Stimulated activated naive CD8-positive, alpha-beta T cell treated with anti-CD3 and anti-CD28 coated beads, Interleukin-15, Interleukin-2, amounts not matched to agents 100 ng/mL and 50 ng/mL, for 24 hours (primary cell): ENCODE measurements around the gene ACAD11.

Experiments used
- H3K27ac Mint-ChIP-seq: one replicate; pipeline ENCODE4 v1.8.0; 2021; ENCODE audit warnings: mild to moderate bottlenecking, mixed read lengths
- H3K27me3 Mint-ChIP-seq: one replicate; pipeline ENCODE4 v1.8.0; 2021; ENCODE audit warnings: mixed read lengths
- H3K36me3 Mint-ChIP-seq: one replicate; pipeline ENCODE4 v1.8.0; 2021; ENCODE audit warnings: low read depth, mixed read lengths
- H3K4me1 Mint-ChIP-seq: one replicate; pipeline ENCODE4 v1.8.0; 2021; ENCODE audit warnings: low read depth, mixed read lengths
- H3K4me3 Mint-ChIP-seq: one replicate; pipeline ENCODE4 v1.8.0; 2021; ENCODE audit warnings: mild to moderate bottlenecking, mixed read lengths
- H3K9me3 Mint-ChIP-seq: one replicate; pipeline ENCODE4 v1.8.0; 2021; ENCODE audit warnings: mixed read lengths

ACAD11 gene

GRCh38 chr3:132659365-132660051 lies at the start of gene ACAD11:
TSS of gene ACAD11 (minus strand) at chr3:132659809. CDS start at chr3:132659751, 58 bp downstream.
- Mint-ChIP-seq H3K9me3 (no peaks in the 10 kb centered on the region), H3K4me3 (peak within 1 kb of the TSS; percentile 98), H3K4me1 (peaks cover 57% of the 10 kb centered on the region), H3K27me3 (no peaks in the 10 kb centered on the region), H3K36me3 (peaks cover 19% of the 10 kb centered on the region), H3K27ac (peak within 1 kb of the TSS; percentile 96)

- Mint-ChIP-seq H3K4me1 (no peaks in the 10 kb centered on the region), H3K36me3 (peaks cover 63% of the 10 kb centered on the region), H3K4me3 (no peak overlapping the region), H3K9me3 (no peaks in the 10 kb centered on the region), H3K27me3 (no peaks in the 10 kb centered on the region), H3K27ac (no peak overlapping the region)
Observed at GRCh38 chr3:132703733-132704132, 44.1 kb upstream of the ACAD11 start.

GRCh38 chr3:132695422-132695821 lies 35.8 kb upstream of the ACAD11 start:
- Mint-ChIP-seq H3K4me1 (no peaks in the 10 kb centered on the region), H3K9me3 (no peaks in the 10 kb centered on the region), H3K27ac (no peak overlapping the region), H3K36me3 (peaks cover 56% of the 10 kb centered on the region), H3K4me3 (no peak overlapping the region), H3K27me3 (no peaks in the 10 kb centered on the region)

DNA sequence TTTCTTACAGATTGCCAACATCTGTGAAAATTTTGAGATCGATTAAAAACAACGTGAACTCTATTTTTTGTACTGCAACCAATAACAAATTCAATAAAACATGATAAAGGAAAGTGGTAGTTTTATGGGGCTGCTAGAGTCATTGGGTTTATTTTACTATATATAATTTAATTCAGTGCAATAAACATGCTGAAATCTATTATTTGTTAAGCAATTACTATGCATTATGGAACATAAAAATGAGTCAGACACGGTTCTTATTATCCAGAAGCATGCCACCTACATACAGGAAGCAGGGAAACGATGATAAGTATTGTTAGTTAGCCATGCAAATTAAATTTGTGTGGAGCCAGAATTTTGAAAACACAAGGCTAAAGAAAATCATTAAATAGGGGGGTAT lies 35.4 kb upstream of the ACAD11 start:
- Mint-ChIP-seq H3K9me3 (no peaks in the 10 kb centered on the region), H3K27ac (no peak overlapping the region), H3K27me3 (no peaks in the 10 kb centered on the region), H3K36me3 (peaks cover 54% of the 10 kb centered on the region), H3K4me1 (no peaks in the 10 kb centered on the region), H3K4me3 (no peak overlapping the region)

- Mint-ChIP-seq H3K27me3 (no peaks in the 10 kb centered on the region), H3K4me1 (no peaks in the 10 kb centered on the region), H3K27ac (no peak overlapping the region), H3K4me3 (no peak overlapping the region), H3K9me3 (no peaks in the 10 kb centered on the region), H3K36me3 (peaks cover 39% of the 10 kb centered on the region)
Observed at GRCh38 chr3:132690040-132690439, 30.4 kb upstream of the ACAD11 start.

DNA sequence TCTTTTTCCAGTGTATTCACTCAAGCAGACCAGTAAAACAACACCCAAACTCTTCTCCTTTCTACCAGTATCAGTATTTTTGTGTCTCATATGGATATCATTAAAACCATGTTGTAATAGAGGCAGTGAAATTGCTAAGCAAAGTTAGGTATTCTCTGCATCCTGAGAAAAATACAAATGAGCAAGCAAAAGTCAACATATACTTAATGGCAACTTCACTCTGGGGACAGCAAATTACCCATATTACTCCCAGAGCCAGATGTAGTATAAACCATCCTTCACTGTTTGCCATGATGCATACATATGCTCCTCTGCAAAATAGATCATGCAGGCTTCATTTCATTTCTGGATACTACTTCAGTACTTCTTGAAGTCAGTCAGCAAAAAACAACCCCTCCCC lies 22.6 kb upstream of the ACAD11 start:
- H3K36me3 Mint-ChIP-seq = peaks cover 32% of the 10 kb centered on the region
- no peak overlapping the region for H3K4me3 Mint-ChIP-seq
- H3K27me3 Mint-ChIP-seq = no peaks in the 10 kb centered on the region
- H3K27ac Mint-ChIP-seq = peak overlapping the region; percentile 3
- no peaks in the 10 kb centered on the region for H3K9me3 Mint-ChIP-seq
- H3K4me1 Mint-ChIP-seq = no peaks in the 10 kb centered on the region

DNA sequence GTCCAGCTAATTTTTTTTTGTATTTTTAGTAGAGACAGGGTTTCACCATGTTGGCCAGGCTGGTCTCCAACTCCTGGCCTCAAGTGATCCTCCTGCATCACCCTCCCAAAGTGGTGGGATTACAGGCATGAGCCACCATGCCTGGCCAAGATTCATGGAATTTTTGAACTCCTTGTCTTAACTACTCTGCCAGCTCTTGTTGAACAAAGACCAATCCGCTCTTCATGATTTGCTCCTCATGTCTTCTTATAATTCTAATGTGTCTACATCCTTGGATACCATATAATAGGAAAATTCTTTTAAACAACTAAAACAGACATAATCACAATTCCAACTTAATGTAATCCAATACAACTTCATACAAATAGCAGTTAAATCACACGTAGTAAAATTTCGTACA lies 21.8 kb upstream of the ACAD11 start:
- H3K27me3 Mint-ChIP-seq = no peaks in the 10 kb centered on the region
- no peak overlapping the region for H3K4me3 Mint-ChIP-seq
- no peaks in the 10 kb centered on the region for H3K4me1 Mint-ChIP-seq
- no peak overlapping the region for H3K27ac Mint-ChIP-seq
- H3K9me3 Mint-ChIP-seq = no peaks in the 10 kb centered on the region
- peaks cover 40% of the 10 kb centered on the region for H3K36me3 Mint-ChIP-seq

DNA sequence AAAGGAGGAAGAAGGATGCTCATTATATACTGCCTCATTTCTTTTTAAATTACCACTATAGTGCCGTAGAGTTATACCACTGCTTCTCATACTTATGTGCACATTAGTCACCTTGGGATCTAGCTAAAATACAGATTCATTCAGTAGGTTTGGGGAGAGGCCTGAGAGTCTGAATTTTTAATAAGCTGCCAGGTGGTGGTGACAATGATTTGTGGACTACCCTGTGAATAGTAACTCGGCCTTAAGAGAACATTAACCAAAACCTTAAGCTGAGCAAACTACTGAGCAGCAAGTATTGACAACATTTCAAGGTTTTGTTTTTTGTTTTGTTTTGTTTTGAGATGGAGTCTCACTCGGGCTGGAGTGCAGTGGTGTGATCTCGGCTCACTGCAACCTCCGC lies 20.3 kb upstream of the ACAD11 start:
- H3K36me3 Mint-ChIP-seq = peaks cover 48% of the 10 kb centered on the region
- H3K27ac Mint-ChIP-seq = no peak overlapping the region
- H3K27me3 Mint-ChIP-seq = no peaks in the 10 kb centered on the region
- no peaks in the 10 kb centered on the region for H3K9me3 Mint-ChIP-seq
- H3K4me1 Mint-ChIP-seq = no peaks in the 10 kb centered on the region
- no peak overlapping the region for H3K4me3 Mint-ChIP-seq

- Mint-ChIP-seq H3K4me3 (no peak overlapping the region), H3K27me3 (no peaks in the 10 kb centered on the region), H3K4me1 (no peaks in the 10 kb centered on the region), H3K27ac (no peak overlapping the region), H3K36me3 (peaks cover 54% of the 10 kb centered on the region), H3K9me3 (no peaks in the 10 kb centered on the region)
Observed at GRCh38 chr3:132675408-132675807, 15.8 kb upstream of the ACAD11 start.

DNA sequence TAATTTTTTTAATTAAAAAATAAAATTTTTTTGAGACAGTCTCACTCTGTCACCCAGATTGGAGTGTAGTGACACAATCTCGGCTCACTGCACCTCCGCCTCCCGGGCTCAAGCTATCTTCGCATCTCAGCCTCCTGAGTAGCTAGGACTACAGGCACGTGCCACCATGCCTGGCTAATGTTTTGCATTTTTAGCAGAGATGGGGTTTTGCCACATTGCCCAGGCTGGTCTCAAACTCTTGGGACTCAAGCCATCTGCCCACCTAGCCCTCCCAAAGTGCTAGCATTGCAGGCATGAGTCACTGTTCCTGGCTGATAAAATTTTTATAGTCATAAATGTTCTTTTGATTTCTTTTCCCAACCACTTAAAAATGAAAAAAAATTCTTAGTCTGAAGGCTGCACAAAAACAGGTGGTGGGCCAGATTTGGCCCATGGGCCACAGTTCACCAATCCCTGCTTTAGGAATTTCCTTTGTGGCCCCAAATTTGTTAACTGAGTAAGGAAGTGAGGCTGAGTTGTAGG lies 9.7 kb upstream of the ACAD11 start:
- Mint-ChIP-seq H3K4me1 (peaks cover 13% of the 10 kb centered on the region), H3K27ac (no peak overlapping the region), H3K27me3 (no peaks in the 10 kb centered on the region), H3K9me3 (no peaks in the 10 kb centered on the region), H3K4me3 (no peak overlapping the region), H3K36me3 (peaks cover 48% of the 10 kb centered on the region)

DNA sequence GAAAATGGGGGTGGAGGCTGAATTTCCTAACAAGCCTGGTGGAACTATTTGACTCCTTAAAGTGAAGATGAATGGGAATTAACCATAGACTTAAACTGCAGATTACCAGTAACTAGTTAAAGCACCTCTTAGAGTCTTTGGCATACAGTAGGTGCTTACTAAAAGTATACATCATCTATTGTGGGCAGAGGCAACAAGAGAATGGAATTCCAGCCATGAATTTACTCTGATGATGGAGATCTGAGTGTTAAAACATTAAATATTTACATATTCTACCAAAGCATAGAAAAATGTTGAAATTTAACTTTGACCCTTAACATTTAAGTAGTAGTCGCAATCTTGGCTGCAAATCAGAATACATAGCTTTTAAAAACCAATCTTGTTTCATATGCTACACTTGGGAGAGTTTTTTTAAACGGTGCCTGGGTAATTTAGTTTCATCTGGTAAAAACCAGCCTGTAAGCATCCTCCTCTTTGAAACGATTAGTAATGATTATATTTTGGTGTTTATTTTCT lies 5.7 kb upstream of the ACAD11 start:
- peaks cover 46% of the 10 kb centered on the region for H3K4me1 Mint-ChIP-seq
- no peak overlapping the region for H3K27ac Mint-ChIP-seq
- no peaks in the 10 kb centered on the region for H3K27me3 Mint-ChIP-seq
- no peaks in the 10 kb centered on the region for H3K9me3 Mint-ChIP-seq
- no peak overlapping the region for H3K4me3 Mint-ChIP-seq
- H3K36me3 Mint-ChIP-seq = peaks cover 51% of the 10 kb centered on the region

DNA sequence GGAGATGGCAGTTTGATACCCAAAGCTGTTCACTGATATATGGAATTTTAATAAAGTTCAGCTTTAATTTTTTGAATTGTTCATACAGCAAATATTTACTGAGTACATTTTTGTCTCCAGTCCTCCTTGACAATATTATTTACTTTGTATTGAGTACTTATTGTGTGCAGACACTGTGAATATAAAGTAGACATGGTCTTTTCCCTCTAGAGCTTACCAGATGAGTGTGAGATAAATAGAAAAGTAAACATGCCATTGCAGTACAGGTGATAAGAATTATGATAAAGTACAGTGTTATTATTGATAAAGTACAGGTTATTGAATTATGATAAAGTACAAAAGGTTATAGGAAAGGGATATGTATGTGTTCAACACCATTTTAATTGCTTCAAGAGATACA lies 2.6 kb upstream of the ACAD11 start:
- Mint-ChIP-seq H3K4me3 (peak overlapping the region; percentile 98), H3K27ac (peak overlapping the region; percentile 11), H3K27me3 (no peaks in the 10 kb centered on the region), H3K36me3 (peaks cover 40% of the 10 kb centered on the region), H3K4me1 (peaks cover 56% of the 10 kb centered on the region), H3K9me3 (no peaks in the 10 kb centered on the region)

GRCh38 chr3:132661101-132661500 lies 1.5 kb upstream of the ACAD11 start:
- H3K36me3 Mint-ChIP-seq = peaks cover 34% of the 10 kb centered on the region
- H3K4me3 Mint-ChIP-seq = peak overlapping the region; percentile 98
- peak overlapping the region; percentile 96 for H3K27ac Mint-ChIP-seq
- peaks cover 63% of the 10 kb centered on the region for H3K4me1 Mint-ChIP-seq
- H3K9me3 Mint-ChIP-seq = no peaks in the 10 kb centered on the region
- H3K27me3 Mint-ChIP-seq = no peaks in the 10 kb centered on the region

DNA sequence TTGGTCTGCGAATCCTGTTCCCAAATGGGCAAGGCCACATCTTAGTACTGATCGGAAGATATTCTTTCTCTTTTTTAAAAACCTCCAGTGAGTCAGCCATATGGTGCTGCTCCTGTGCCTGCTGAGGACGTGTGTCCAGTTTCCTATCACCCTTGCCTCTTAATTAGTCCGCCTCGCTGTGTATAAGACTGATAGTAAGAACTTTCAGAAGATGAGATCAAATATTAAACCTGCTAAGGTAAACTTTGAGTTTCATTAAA lies 1.1 kb upstream of the ACAD11 start:
- peak overlapping the region; percentile 98 for H3K4me3 Mint-ChIP-seq
- H3K36me3 Mint-ChIP-seq = peaks cover 31% of the 10 kb centered on the region
- no peaks in the 10 kb centered on the region for H3K27me3 Mint-ChIP-seq
- H3K9me3 Mint-ChIP-seq = no peaks in the 10 kb centered on the region
- H3K27ac Mint-ChIP-seq = peak overlapping the region; percentile 96
- peaks cover 65% of the 10 kb centered on the region for H3K4me1 Mint-ChIP-seq

DNA sequence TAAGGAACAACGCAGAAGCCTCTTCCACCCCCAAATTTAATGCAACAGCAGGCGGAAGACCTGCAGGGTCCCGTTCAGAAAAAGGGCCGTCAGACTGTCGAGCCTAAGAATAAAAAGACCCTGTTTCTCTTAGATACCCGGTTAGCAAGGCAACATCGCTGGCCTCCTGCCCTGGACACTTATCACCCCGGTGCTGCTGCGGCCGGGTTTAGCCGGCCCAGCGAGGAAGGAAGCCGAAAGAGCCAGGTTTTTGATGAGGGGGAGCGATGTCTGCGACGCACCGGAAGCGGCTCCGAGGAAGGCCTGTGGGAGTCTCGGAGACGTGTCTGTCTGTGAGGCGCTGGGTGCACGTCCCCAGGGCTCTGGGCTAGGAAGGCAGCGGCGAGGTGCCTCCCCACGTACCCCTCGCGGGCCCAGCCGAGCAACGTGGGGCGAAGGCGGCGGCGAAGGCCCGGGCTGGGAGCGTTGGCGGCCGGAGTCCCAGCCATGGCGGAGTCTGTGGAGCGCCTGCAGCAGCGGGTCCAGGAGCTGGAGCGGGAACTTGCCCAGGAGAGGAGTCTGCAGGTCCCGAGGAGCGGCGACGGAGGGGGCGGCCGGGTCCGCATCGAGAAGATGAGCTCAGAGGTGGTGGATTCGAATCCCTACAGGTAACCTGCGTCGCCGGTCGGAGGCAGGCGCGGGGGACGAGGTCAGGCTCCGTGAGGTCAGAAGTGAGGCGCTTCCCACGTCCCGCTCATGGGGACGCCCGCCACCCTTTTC lies 622 bp upstream of the ACAD11 start, which contains the start of gene UBA5:
Gene UBA5 (plus strand): TSS at position 278 of the 759 bp plus-strand sequence. CDS start 209 bp downstream, at position 487.
- Mint-ChIP-seq H3K27ac (peak within 1 kb of the TSS; percentile 96), H3K27me3 (no peaks in the 10 kb centered on the region), H3K36me3 (peaks cover 26% of the 10 kb centered on the region), H3K9me3 (no peaks in the 10 kb centered on the region), H3K4me1 (peaks cover 65% of the 10 kb centered on the region), H3K4me3 (peak within 1 kb of the TSS; percentile 98)
